ENCODE measurements around the gene LRRC55. TPM values are rescaled to one million over a fixed set of nuclear protein-coding genes. Genes with fewer than 3 reads are reported as not detected.

The LRRC55 gene
- polyA plus RNA-seq, 1 of the 3 experiments (the other 2 are of a cell fraction): not detected

- no peak for TF ChIP-seq REST (IDR thresholded peaks at IDR 0.05; ENCODE audit: low read depth, low read length)
- no peak for TF ChIP-seq MAX (IDR thresholded peaks at IDR 0.05; ENCODE audit: low read depth)
- TF ChIP-seq ZBTB33 (IDR thresholded peaks at IDR 0.05; ENCODE audit: borderline replicate concordance, low read depth): no peak
- TF ChIP-seq EZH2phosphoT487 (IDR thresholded peaks at IDR 0.05; ENCODE audit: borderline replicate concordance, low read depth): no peak
- peak in 1 of 2 experiments; percentile 78; a peak in 2 of 4 replicates for TF ChIP-seq EP300 (IDR thresholded peaks at IDR 0.05; ENCODE audit: borderline replicate concordance in 1 of 2, low read depth in 1 of 2, low read length in 1 of 2)
- no peak for TF ChIP-seq NRF1 (IDR thresholded peaks at IDR 0.05; ENCODE audit: low read depth, low read length)
- no peak for TF ChIP-seq RXRA (IDR thresholded peaks at IDR 0.05; ENCODE audit: borderline replicate concordance, low read depth)
- no peak for TF ChIP-seq CTCF (IDR thresholded peaks at IDR 0.05)
- TF ChIP-seq TCF12 (IDR thresholded peaks at IDR 0.05): peak; percentile 30
- peak; percentile 58; the same call in 1 of the 2 replicates for TF ChIP-seq RCOR1 (IDR thresholded peaks at IDR 0.05; ENCODE audit: low read length)
- TF ChIP-seq GATA2 (CRISPR knock-in tag; IDR thresholded peaks at IDR 0.05): peak; percentile 17; the same call in 1 of the 2 replicates
- no peak for TF ChIP-seq SIN3A (IDR thresholded peaks at IDR 0.05; ENCODE audit: borderline replicate concordance, low read depth, low read length)
- TF ChIP-seq RFX5 (IDR thresholded peaks at IDR 0.05; ENCODE audit: low read length): no peak
Observed at GRCh38 chr11:57155838-57156607, 25.7 kb upstream of the LRRC55 start (continued).

All from SK-N-SH (cell line).